H1 (cell line): ENCODE results near the gene ABCG1. TPM values are rescaled to one million over a fixed set of nuclear protein-coding genes. Genes with fewer than 3 reads are reported as not detected.

Experiments used
- CTCF ChIA-PET: fragments of 300-600 bp; sonication (Branson Sonifier 250); formaldehyde crosslinking; loops from one replicate; lab custom pipeline; 2021; ENCODE audit not compliant: partially characterized antibody; lab: Charles Lee
- POLR2A ChIA-PET: fragments of 300-600 bp; sonication (Branson Sonifier 250); formaldehyde crosslinking; loops from one replicate; lab custom pipeline; 2021; ENCODE audit warnings: inconsistent platforms; ENCODE audit not compliant: partially characterized antibody; lab: Charles Lee
- DNase-seq, 2 experiments: peaks; one replicate each; pipeline versions ENCODE4 v3.0.0 to v3.0.0-alpha.2; 2010 to 2022; ENCODE audit warnings: low spot score in 2 of 2, low read depth in 1 of 2, mixed read lengths in 1 of 2
- FAIRE-seq: peaks from 2 replicates; lab custom pipeline; 2011; peaks lifted over from hg19 to GRCh38; lab: Jason Lieb, UNC
- H2AFZ ChIP-seq: 2 replicates; pipeline ENCODE4 v1.8.1; 2012; ENCODE audit warnings: low read length, inconsistent platforms
- H2AK5ac ChIP-seq: 2 replicates; pipeline ENCODE4 v1.6.1; 2013; ENCODE audit warnings: low read depth, low read length
- H2BK120ac ChIP-seq: replicated peaks from 2 replicates; pipeline ENCODE3; 2013; ENCODE audit warnings: low read depth, low read length, inconsistent platforms
- H2BK12ac ChIP-seq: 2 replicates; pipeline ENCODE4 v1.6.1; 2013; ENCODE audit warnings: low read depth, low read length
- H2BK15ac ChIP-seq: 2 replicates; pipeline ENCODE4 v1.6.1; 2013; ENCODE audit warnings: low read length
- H2BK20ac ChIP-seq: 2 replicates; pipeline ENCODE4 v1.6.1; 2013; ENCODE audit warnings: low read length
- H2BK5ac ChIP-seq: 2 replicates; pipeline ENCODE4 v1.6.1; 2013; ENCODE audit warnings: low read depth, low read length
- H3K14ac ChIP-seq: 2 replicates; pipeline ENCODE4 v1.6.1; 2013; ENCODE audit warnings: inconsistent platforms; ENCODE audit not compliant: insufficient read length
- H3K18ac ChIP-seq: 2 replicates; pipeline ENCODE4 v1.6.1; 2013; ENCODE audit warnings: low read length; ENCODE audit errors: extremely low read depth
- H3K23ac ChIP-seq: 2 replicates; pipeline ENCODE4 v1.6.1; 2013; ENCODE audit warnings: inconsistent platforms; ENCODE audit not compliant: insufficient read length
- H3K23me2 ChIP-seq: 2 replicates; pipeline ENCODE4 v1.6.1; 2013; ENCODE audit warnings: low read depth, low read length
- H3K27ac ChIP-seq: 2 replicates; pipeline ENCODE4 v1.6.1; 2011; ENCODE audit warnings: low read depth, low read length, inconsistent platforms
- H3K27me3 ChIP-seq, 4 experiments: replicated peaks in 1 of 4; 1 replicate in 1 of 4; 2 replicates in 3 of 4; pipeline versions ENCODE4 v1.6.1 to v1.8.1; 2011 to 2013; ENCODE audit warnings: low read length in 3 of 4, mild to moderate bottlenecking in 3 of 4, inconsistent platforms in 2 of 4, mixed read lengths in 2 of 4, moderate library complexity in 1 of 4; ENCODE audit not compliant: control insufficient read depth in 3 of 4, insufficient read depth in 3 of 4; ENCODE audit errors: extremely low read depth in 1 of 4
- H3K36me3 ChIP-seq, 4 experiments: 2 replicates each; pipeline versions ENCODE4 v1.6.1 to v1.8.1; 2011 to 2013; ENCODE audit warnings: mild to moderate bottlenecking in 4 of 4, low read length in 3 of 4, moderate library complexity in 2 of 4, control low read depth in 1 of 4, inconsistent platforms in 1 of 4; ENCODE audit not compliant: insufficient read depth in 4 of 4, control insufficient read depth in 2 of 4
- H3K4ac ChIP-seq: replicated peaks from 2 replicates; pipeline ENCODE3; 2013; ENCODE audit warnings: low read length, low read depth, mixed read lengths, inconsistent platforms; ENCODE audit not compliant: insufficient read length
- H3K4me1 ChIP-seq, 4 experiments: replicated peaks in 1 of 4; 1 replicate in 1 of 4; 2 replicates in 3 of 4; pipeline versions ENCODE4 v1.6.1 to v1.8.1; 2011 to 2013; ENCODE audit warnings: low read length in 3 of 4, inconsistent platforms in 2 of 4, mixed read lengths in 1 of 4; ENCODE audit not compliant: insufficient read depth in 4 of 4, control insufficient read depth in 3 of 4
- H3K4me2 ChIP-seq, 2 experiments: 2 replicates each; pipeline versions ENCODE4 v1.6.1 to v1.8.1; 2011 to 2013; ENCODE audit warnings: low read depth in 2 of 2, low read length in 2 of 2, control low read depth in 1 of 2, inconsistent platforms in 1 of 2, mild to moderate bottlenecking in 1 of 2; ENCODE audit not compliant: insufficient read depth in 1 of 2
- H3K4me3 ChIP-seq, 4 experiments: fragments of 200-600, 300-600 bp in 1 of 4; sonication (generic), shearing (Covaris generic), sonication (Bioruptor Twin) in 1 of 4; 2 replicates each; pipeline versions ENCODE4 v1.5.1 to v1.8.1; 2011 to 2016; ENCODE audit warnings: low read length in 4 of 4, low read depth in 3 of 4, control low read depth in 2 of 4, inconsistent platforms in 2 of 4, mild to moderate bottlenecking in 2 of 4, mixed read lengths in 1 of 4, moderate library complexity in 1 of 4; ENCODE audit not compliant: insufficient read depth in 2 of 4; ENCODE audit errors: extremely low read depth in 1 of 4
- H3K56ac ChIP-seq: replicated peaks from 2 replicates; pipeline ENCODE3; 2013; ENCODE audit warnings: low read depth, mild to moderate bottlenecking, mixed read lengths, low read length, inconsistent platforms; ENCODE audit not compliant: insufficient read length
- H3K79me1 ChIP-seq: 2 replicates; pipeline ENCODE4 v1.6.1; 2013; ENCODE audit warnings: low read depth, low read length, control low read depth
- H3K79me2 ChIP-seq, 2 experiments: 2 replicates each; pipeline versions ENCODE4 v1.6.1 to v1.8.1; 2012 to 2013; ENCODE audit warnings: low read length in 2 of 2, mild to moderate bottlenecking in 2 of 2, inconsistent platforms in 1 of 2; ENCODE audit not compliant: insufficient read depth in 2 of 2, control insufficient read depth in 1 of 2
- H3K9ac ChIP-seq, 4 experiments: replicated peaks in 1 of 4; 1 replicate in 1 of 4; 2 replicates in 3 of 4; pipeline versions ENCODE4 v1.6.1 to v1.8.1; 2011 to 2013; ENCODE audit warnings: low read depth in 3 of 4, low read length in 3 of 4, control low read depth in 2 of 4, mild to moderate bottlenecking in 2 of 4, moderate library complexity in 2 of 4, inconsistent platforms in 1 of 4; ENCODE audit errors: extremely low read depth in 1 of 4
- H3K9me3 ChIP-seq, 2 experiments: 2 replicates each; pipeline versions ENCODE4 v1.6.1 to v1.8.1; 2012 to 2013; ENCODE audit warnings: mild to moderate bottlenecking in 2 of 2, moderate library complexity in 2 of 2, control low read depth in 1 of 2, inconsistent platforms in 1 of 2, low read depth in 1 of 2, low read length in 1 of 2, mixed read lengths in 1 of 2; ENCODE audit not compliant: insufficient read depth in 2 of 2
- H4K20me1 ChIP-seq, 2 experiments: replicated peaks in 1 of 2; 2 replicates each; pipeline versions ENCODE3 to v1.8.1; 2011 to 2013; ENCODE audit warnings: inconsistent platforms in 2 of 2, low read length in 2 of 2, mild to moderate bottlenecking in 1 of 2; ENCODE audit not compliant: insufficient read depth in 2 of 2, control insufficient read depth in 1 of 2
- H4K5ac ChIP-seq: 2 replicates; pipeline ENCODE4 v1.6.1; 2013; ENCODE audit warnings: low read length, low read depth, mixed read lengths, inconsistent platforms; ENCODE audit not compliant: insufficient read length
- H4K8ac ChIP-seq: 2 replicates; pipeline ENCODE4 v1.8.0; 2013; ENCODE audit warnings: mild to moderate bottlenecking, moderate library complexity, low read length, inconsistent platforms; ENCODE audit not compliant: insufficient read depth; ENCODE audit errors: extremely low read depth
- H4K91ac ChIP-seq: replicated peaks from 2 replicates; pipeline ENCODE3; 2013; ENCODE audit warnings: low read length, mixed read lengths, inconsistent platforms; ENCODE audit not compliant: insufficient read length
- BACH1 ChIP-seq: IDR thresholded peaks from 2 replicates; pipeline ENCODE4 v1.6.1; 2012; ENCODE audit warnings: low read length, improper control_type of control experiment
- CHD2 ChIP-seq: IDR thresholded peaks from 2 replicates; pipeline ENCODE4 v1.6.1; 2012; ENCODE audit warnings: low read length, improper control_type of control experiment
- HDAC6 ChIP-seq: IDR thresholded peaks from one replicate; pipeline ENCODE4 v1.7.1; 2012; ENCODE audit warnings: low read depth, mild to moderate bottlenecking, inconsistent platforms, low read length, moderate library complexity
- RAD21 ChIP-seq, 2 experiments: IDR thresholded peaks in 1 of 2; conservative IDR thresholded peaks in 1 of 2; 2 replicates each; pipeline ENCODE4 v1.6.1; 2011; ENCODE audit warnings: low read depth in 2 of 2, low read length in 2 of 2, improper control_type of control experiment in 1 of 2, inconsistent platforms in 1 of 2, mild to moderate bottlenecking in 1 of 2, moderate library complexity in 1 of 2
- RXRA ChIP-seq: IDR thresholded peaks from 2 replicates; pipeline ENCODE4 v1.6.1; 2011; ENCODE audit warnings: low read depth, mild to moderate bottlenecking, low read length, moderate library complexity; ENCODE audit not compliant: insufficient read depth
- SIN3A ChIP-seq, 2 experiments: IDR thresholded peaks in 1 of 2; conservative IDR thresholded peaks in 1 of 2; 2 replicates each; pipeline ENCODE4 v1.6.1; 2011 to 2012; ENCODE audit warnings: low read length in 2 of 2, improper control_type of control experiment in 1 of 2, low read depth in 1 of 2, mild to moderate bottlenecking in 1 of 2
- SIX5 ChIP-seq: IDR thresholded peaks from 2 replicates; pipeline ENCODE4 v1.6.1; 2011; ENCODE audit warnings: mild to moderate bottlenecking, low read depth, low read length
- WGBS, 2 experiments: shearing (Covaris generic) in 1 of 2; methylation state at CpG; one replicate each; pipeline versions ENCODE4 v1.1.6 to v1.1.7; 2013 to 2015; ENCODE audit warnings: low lambda C conversion rate in 2 of 2, mixed read lengths in 2 of 2, inconsistent platforms in 1 of 2, low coverage in 1 of 2, missing lambda C conversion rate in 1 of 2; ENCODE audit not compliant: insufficient replicate concordance in 2 of 2, insufficient coverage in 1 of 2, insufficient read length in 1 of 2; ENCODE audit errors: extremely low coverage in 1 of 2, missing lambda C conversion rate in 1 of 2; 5-methylcytosine and 5-hydroxymethylcytosine counted together
- polyA plus RNA-seq, 7 experiments: library from polyadenylated mRNA; depleted of rRNA in 3 of 7; stranded (reverse) in 5 of 7; unstranded in 2 of 7; fragments of >200 nt in 5 of 7; fragments of 200-250 nt in 2 of 7; gene quantifications; 1 replicate in 5 of 7; 2 replicates in 1 of 7; 4 replicates in 1 of 7; pipeline versions ENCODE4 v1.2.1 to v1.2.3, GENCODE V29; 2011 to 2013; ENCODE audit warnings: missing spikeins in 2 of 7, mixed read lengths in 2 of 7
- total RNA-seq: library from RNA; stranded (reverse); fragmentation: NEBNext Ultra II Directional; extraction: Animal tissue kit (Norgen Biotek cat#: 25700); gene quantifications from 2 replicates; pipeline ENCODE4 v1.2.1, GENCODE V29; 2021
- TF ChIP-seq, protein P1 (sequence below): IDR thresholded peaks from 2 replicates; pipeline ENCODE4 v1.6.1; 2012; ENCODE audit warnings: low read length, inconsistent platforms

ABCG1 gene
- total and polyA plus RNA-seq, 2 of the 8 experiments (the other 6 are each of a cell fraction or from before 2014, with no cell fraction given): 2.1 to 4.0 TPM

GRCh38 chr21:42336054-42336453 is 117.1 kb downstream of the ABCG1 start:
- WGBS, 2 experiments: 22% methylated on average over 10 of the region's 10 CpGs; no CpG with 5 or more reads in 1 of the 2 experiments
- TF ChIP-seq SIN3A (conservative IDR thresholded peaks at IDR 0.05 in 1 of 2, IDR thresholded peaks at IDR 0.05 in 1 of 2; ENCODE audit: low read depth in 1 of 2, low read length in 2 of 2): no peak
- no peak for TF ChIP-seq BACH1
- TF ChIP-seq, protein P1, sequence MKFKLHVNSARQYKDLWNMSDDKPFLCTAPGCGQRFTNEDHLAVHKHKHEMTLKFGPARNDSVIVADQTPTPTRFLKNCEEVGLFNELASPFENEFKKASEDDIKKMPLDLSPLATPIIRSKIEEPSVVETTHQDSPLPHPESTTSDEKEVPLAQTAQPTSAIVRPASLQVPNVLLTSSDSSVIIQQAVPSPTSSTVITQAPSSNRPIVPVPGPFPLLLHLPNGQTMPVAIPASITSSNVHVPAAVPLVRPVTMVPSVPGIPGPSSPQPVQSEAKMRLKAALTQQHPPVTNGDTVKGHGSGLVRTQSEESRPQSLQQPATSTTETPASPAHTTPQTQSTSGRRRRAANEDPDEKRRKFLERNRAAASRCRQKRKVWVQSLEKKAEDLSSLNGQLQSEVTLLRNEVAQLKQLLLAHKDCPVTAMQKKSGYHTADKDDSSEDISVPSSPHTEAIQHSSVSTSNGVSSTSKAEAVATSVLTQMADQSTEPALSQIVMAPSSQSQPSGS: no peak
- no peak for TF ChIP-seq SIX5
- no peak for TF ChIP-seq CHD2
- no peak for TF ChIP-seq HDAC6
- TF ChIP-seq RXRA: no peak
- TF ChIP-seq RAD21 (IDR thresholded peaks at IDR 0.05 in 1 of 2, conservative IDR thresholded peaks at IDR 0.05 in 1 of 2; ENCODE audit: low read depth in 2 of 2, low read length in 2 of 2): no peak

More at GRCh38 chr21:42336054-42336453, 117.1 kb downstream of the ABCG1 start:
- no peaks in the 10 kb centered on the region for H3K79me1 ChIP-seq
- H4K91ac ChIP-seq: no peak overlapping the region
- H3K23me2 ChIP-seq: no peaks in the 10 kb centered on the region
- no peak overlapping the region for H2BK15ac ChIP-seq
- no peak overlapping the region for H4K5ac ChIP-seq
- FAIRE-seq (peak; percentile 96), DNase-seq (peak; percentile 25 to 66)
- peaks cover 0 to 9% (median 4%) of the 10 kb centered on the region in 4 experiments; a peak in 5 of 7 replicates for H3K4me1 ChIP-seq
- peak overlapping the region; percentile 60; the same call in 1 of the 2 replicates for H2BK5ac ChIP-seq
- H3K9ac ChIP-seq: peak overlapping the region in 1 of 4 experiments; percentile 16; a peak in 1 of 7 replicates
- H3K4me2 ChIP-seq: peak overlapping the region; percentile 44 to 56; a peak in 3 of 4 replicates
- peak overlapping the region; percentile 73; the same call in 1 of the 2 replicates for H2AFZ ChIP-seq
- 0 out of 2 replicates have a peak overlapping the region, but pooled peaks have one; percentile 25 for H2BK20ac ChIP-seq
- no peak overlapping the region for H3K14ac ChIP-seq
- peaks cover 3% of the 10 kb centered on the region in 2 experiments; a peak in 2 of 4 replicates for H3K9me3 ChIP-seq
- ChIA-PET CTCF (interaction anchor here (0.6 to 11.6 kb wide), 6 partner anchors 11 to 93 kb away, joined by 3 to 137 read pairs (median 11); partner anchors contain the start of gene TFF3), POLR2A (interaction anchor here (0.7 to 1.1 kb wide), 2 partner anchors 11 to 21 kb away, joined by 3 read pairs; partner anchors contain the start of gene TFF3)
- no peaks in the 10 kb centered on the region for H3K36me3 ChIP-seq
- no peak overlapping the region for H4K8ac ChIP-seq
- peak overlapping the region; percentile 94 for H2BK120ac ChIP-seq
- H3K4ac ChIP-seq: peak overlapping the region; percentile 5
- H3K23ac ChIP-seq: no peak overlapping the region
- H3K56ac ChIP-seq: no peak overlapping the region
- no peaks in the 10 kb centered on the region for H4K20me1 ChIP-seq
- H2AK5ac ChIP-seq: no peak overlapping the region
- H3K79me2 ChIP-seq: no peaks in the 10 kb centered on the region
- no peaks in the 10 kb centered on the region for H3K27me3 ChIP-seq
- no peak overlapping the region for H3K18ac ChIP-seq
- 0 out of 2 replicates have a peak overlapping the region, but pooled peaks have one; percentile 68 for H2BK12ac ChIP-seq
- peak overlapping the region in 2 of 4 experiments; percentile 6 to 32; a peak in 3 of 8 replicates for H3K4me3 ChIP-seq
- H3K27ac ChIP-seq: peak overlapping the region; percentile 55; the same call in 1 of the 2 replicates
